Glutamatergic neuron (in vitro differentiated cells): Measurements from ENCODE around the gene LETM1. TPM values are rescaled to one million over a fixed set of nuclear protein-coding genes. Genes with fewer than 3 reads are reported as not detected.

Source experiments
- DNase-seq: peaks from one replicate; pipeline ENCODE4 v3.0.0; 2022
- H3K27ac Mint-ChIP-seq: one replicate; pipeline ENCODE4 v1.8.0; 2020; ENCODE audit warnings: mild to moderate bottlenecking, mixed read lengths, inconsistent platforms; ENCODE audit not compliant: unreplicated experiment
- H3K27me3 Mint-ChIP-seq: one replicate; pipeline ENCODE4 v1.8.0; 2020; ENCODE audit warnings: mild to moderate bottlenecking, moderate library complexity, mixed read lengths, inconsistent platforms; ENCODE audit not compliant: unreplicated experiment
- H3K36me3 Mint-ChIP-seq: one replicate; pipeline ENCODE4 v1.8.0; 2020; ENCODE audit warnings: mild to moderate bottlenecking, mixed read lengths, inconsistent platforms; ENCODE audit not compliant: unreplicated experiment
- H3K4me1 Mint-ChIP-seq: one replicate; pipeline ENCODE4 v1.8.0; 2020; ENCODE audit warnings: mild to moderate bottlenecking, low read depth, mixed read lengths, inconsistent platforms; ENCODE audit not compliant: unreplicated experiment
- H3K4me3 Mint-ChIP-seq: one replicate; pipeline ENCODE4 v1.8.0; 2020; ENCODE audit warnings: mild to moderate bottlenecking, mixed read lengths, inconsistent platforms; ENCODE audit not compliant: unreplicated experiment
- H3K9me3 Mint-ChIP-seq: one replicate; pipeline ENCODE4 v1.8.0; 2020; ENCODE audit warnings: mild to moderate bottlenecking, moderate library complexity, mixed read lengths, inconsistent platforms; ENCODE audit not compliant: unreplicated experiment
- CTCF ChIP-seq: fragments of 200-600 bp; sonication (generic); IDR thresholded peaks from one replicate; pipeline ENCODE4 v1.5.0; 2021; ENCODE audit not compliant: partially characterized antibody, unreplicated experiment
- total RNA-seq: library from RNA; stranded (reverse); fragmentation: NEBNext Ultra II Directional; extraction: Animal tissue kit (Norgen Biotek cat#: 25700); gene quantifications from one replicate; pipeline ENCODE4 v1.2.1, GENCODE V29; 2021; ENCODE audit not compliant: unreplicated experiment

LETM1 gene
- total RNA-seq, 1 donor from 2014 or later, result 48.5 TPM

DNA sequence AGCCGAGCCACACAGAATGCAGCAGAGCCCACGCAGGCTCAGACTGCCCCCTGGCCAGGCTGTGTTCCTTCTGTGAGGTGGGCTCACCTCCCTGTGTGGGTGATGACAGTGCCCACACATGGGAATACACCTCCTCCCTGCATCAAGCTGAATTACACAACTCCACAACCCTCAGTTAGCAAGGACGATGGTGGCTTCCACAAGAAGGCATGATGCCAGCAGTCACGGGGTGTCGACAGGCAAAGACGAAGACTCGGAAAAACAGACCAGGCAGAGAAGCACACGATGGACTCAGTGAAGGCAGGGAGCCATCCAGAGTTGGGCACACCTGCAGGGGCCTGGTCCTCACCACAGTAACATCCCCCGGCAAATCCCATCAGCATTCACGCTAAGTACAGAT lies 12.1 kb downstream of the LETM1 start:
- Mint-ChIP-seq H3K4me3 (no peak overlapping the region), H3K27me3 (no peaks in the 10 kb centered on the region), H3K27ac (no peak overlapping the region), H3K36me3 (no peaks in the 10 kb centered on the region), H3K4me1 (peaks cover 8% of the 10 kb centered on the region), H3K9me3 (peaks cover 2% of the 10 kb centered on the region)
- TF ChIP-seq CTCF, result no peak
- no peak for DNase-seq

DNA sequence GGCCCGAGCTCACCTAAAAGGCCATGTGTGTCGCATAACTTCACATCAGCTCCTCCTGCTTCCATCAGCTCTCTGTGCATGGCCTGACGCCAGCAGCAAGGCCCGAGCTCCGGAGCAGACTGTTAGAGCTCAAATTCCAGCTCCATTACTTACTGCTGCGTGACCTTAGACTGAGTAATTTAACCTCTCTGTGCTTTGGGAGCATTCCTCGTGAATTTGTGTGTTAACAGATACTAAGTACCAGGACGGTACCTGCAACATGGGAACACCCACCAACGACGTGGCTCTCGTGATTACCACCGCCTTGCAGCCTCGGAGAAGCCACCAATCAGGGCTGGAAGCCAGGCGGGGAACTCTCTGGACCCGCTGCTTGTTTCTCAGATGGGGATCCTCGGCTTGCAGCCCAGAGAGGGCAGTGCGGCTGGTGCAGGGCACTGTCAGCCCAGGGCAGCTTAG lies 12.9 kb downstream of the LETM1 start:
- no peak overlapping the region for H3K27ac Mint-ChIP-seq
- H3K27me3 Mint-ChIP-seq, result no peaks in the 10 kb centered on the region
- TF ChIP-seq CTCF, result no peak
- peaks cover 8% of the 10 kb centered on the region for H3K4me1 Mint-ChIP-seq
- no peak for DNase-seq
- no peak overlapping the region for H3K4me3 Mint-ChIP-seq
- H3K36me3 Mint-ChIP-seq, result no peaks in the 10 kb centered on the region
- peaks cover 2% of the 10 kb centered on the region for H3K9me3 Mint-ChIP-seq

GRCh38 chr4:1842339-1842895 lies 13.5 kb downstream of the LETM1 start:
- peak; percentile 33 for DNase-seq
- no peak for TF ChIP-seq CTCF
- Mint-ChIP-seq H3K27ac (no peak overlapping the region), H3K9me3 (peaks cover 2% of the 10 kb centered on the region), H3K4me3 (no peak overlapping the region), H3K4me1 (peaks cover 8% of the 10 kb centered on the region), H3K27me3 (no peaks in the 10 kb centered on the region), H3K36me3 (no peaks in the 10 kb centered on the region)

- Mint-ChIP-seq H3K9me3 (peaks cover 2% of the 10 kb centered on the region), H3K36me3 (no peaks in the 10 kb centered on the region), H3K27ac (peak overlapping the region; percentile 2), H3K4me1 (peaks cover 8% of the 10 kb centered on the region), H3K4me3 (no peak overlapping the region), H3K27me3 (no peaks in the 10 kb centered on the region)
- TF ChIP-seq CTCF, result no peak
- DNase-seq, result no peak
These were observed 14.1 kb downstream of the LETM1 start for GRCh38 chr4:1841887-1842210.

DNA sequence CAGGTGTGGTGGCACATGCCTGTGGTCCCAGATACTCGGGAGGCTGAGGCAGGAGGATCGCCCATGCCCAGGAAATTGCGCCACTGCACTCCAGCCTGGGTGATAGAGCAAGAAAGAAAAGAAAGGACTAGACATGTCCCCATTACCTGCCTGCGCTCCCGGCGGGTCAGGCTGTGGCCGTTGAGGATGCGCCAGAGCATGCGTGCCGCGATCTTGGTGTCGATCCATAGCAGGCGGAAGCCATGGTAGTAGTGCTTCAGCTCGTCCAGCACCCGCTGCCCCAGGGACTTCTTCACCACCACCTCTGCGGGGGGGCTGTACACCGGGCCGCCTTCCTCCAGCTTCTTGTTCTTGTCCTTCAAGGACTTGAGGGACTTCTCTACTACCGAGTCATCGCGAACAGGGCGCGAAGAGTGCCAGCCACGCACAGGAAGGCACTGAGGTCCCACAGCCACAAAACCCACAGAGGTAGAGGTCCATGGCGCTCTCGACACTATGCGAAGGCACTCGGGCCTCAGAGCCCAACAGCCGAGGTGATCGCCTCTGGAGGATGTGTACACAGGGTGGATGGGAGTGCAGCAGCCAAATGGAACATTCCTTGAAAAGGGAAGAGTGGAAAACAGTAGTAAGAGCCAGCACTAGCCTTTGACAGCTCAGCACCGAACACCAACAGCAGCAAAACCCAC lies 14.6 kb downstream of the LETM1 start:
- TF ChIP-seq CTCF, result no peak
- H3K36me3 Mint-ChIP-seq, result peaks cover 1% of the 10 kb centered on the region
- H3K9me3 Mint-ChIP-seq, result peaks cover 2% of the 10 kb centered on the region
- H3K4me3 Mint-ChIP-seq, result no peak overlapping the region
- DNase-seq, result no peak
- H3K27ac Mint-ChIP-seq, result peak overlapping the region; percentile 2
- H3K4me1 Mint-ChIP-seq, result peaks cover 8% of the 10 kb centered on the region
- H3K27me3 Mint-ChIP-seq, result no peaks in the 10 kb centered on the region
